GM12878 (cell line): Measurements from ENCODE around the gene UXS1. TPM values are rescaled to one million over a fixed set of nuclear protein-coding genes. Genes with fewer than 3 reads are reported as not detected.

Source experiments
- BHLHE40 ChIP-seq, 2 experiments: fragments of 450-650 bp in 1 of 2; IDR thresholded peaks; 2 replicates each; pipeline ENCODE4 v1.6.1; 2011 to 2017; ENCODE audit warnings: low read depth in 2 of 2, borderline replicate concordance in 1 of 2, improper control_type of control experiment in 1 of 2, low read length in 1 of 2, mild to moderate bottlenecking in 1 of 2
- BMI1 ChIP-seq: fragments of 450-650 bp; IDR thresholded peaks from 2 replicates; pipeline ENCODE4 v1.6.1; 2016; ENCODE audit warnings: mild to moderate bottlenecking, moderate library complexity, borderline replicate concordance
- DPF2 ChIP-seq: fragments of 450-650 bp; IDR thresholded peaks from 2 replicates; pipeline ENCODE4 v1.6.1; 2017; ENCODE audit warnings: mild to moderate bottlenecking
- EP300 ChIP-seq, 2 experiments: fragments of 150-350 bp in 1 of 2; IDR thresholded peaks; 2 replicates each; pipeline ENCODE4 v1.6.1; 2011 to 2012; ENCODE audit warnings: low read depth in 2 of 2, low read length in 2 of 2, borderline replicate concordance in 1 of 2, improper control_type of control experiment in 1 of 2, inconsistent platforms in 1 of 2; ENCODE audit not compliant: control insufficient read depth in 1 of 2
- HDGF ChIP-seq: fragments of 450-650 bp; IDR thresholded peaks from 2 replicates; pipeline ENCODE4 v1.6.1; 2016; ENCODE audit warnings: antibody characterized with exemption
- KDM1A ChIP-seq: fragments of 200-600 bp; sonication (generic); IDR thresholded peaks from 2 replicates; pipeline ENCODE4 v1.6.1; 2016; ENCODE audit warnings: borderline replicate concordance
- NR2C1 ChIP-seq: fragments of 450-650 bp; IDR thresholded peaks from 2 replicates; pipeline ENCODE4 v1.6.1; 2017; ENCODE audit warnings: antibody characterized with exemption, mild to moderate bottlenecking, moderate library complexity
- RCOR1 ChIP-seq: conservative IDR thresholded peaks from 2 replicates; pipeline ENCODE4 v1.6.1; 2012; ENCODE audit warnings: low read depth, low read length, improper control_type of control experiment
- SIX5 ChIP-seq: IDR thresholded peaks from 2 replicates; pipeline ENCODE4 v1.6.1; 2011; ENCODE audit warnings: mild to moderate bottlenecking, low read depth, low read length, moderate library complexity; ENCODE audit not compliant: severe bottlenecking
- SMAD5 ChIP-seq: IDR thresholded peaks from 2 replicates; pipeline ENCODE4 v1.6.1; 2016; ENCODE audit warnings: antibody characterized with exemption, low read depth
- SRF ChIP-seq, 2 experiments: IDR thresholded peaks; 2 replicates each; pipeline ENCODE4 v1.6.1; 2011; ENCODE audit warnings: low read depth in 2 of 2, low read length in 2 of 2, mild to moderate bottlenecking in 1 of 2, moderate library complexity in 1 of 2
- TBL1XR1 ChIP-seq: IDR thresholded peaks from 2 replicates; pipeline ENCODE4 v1.6.1; 2012; ENCODE audit warnings: low read depth, low read length, improper control_type of control experiment
- ZBED1 ChIP-seq: IDR thresholded peaks from 2 replicates; pipeline ENCODE4 v1.6.1; 2016; ENCODE audit warnings: borderline replicate concordance
- ZNF274 ChIP-seq: IDR thresholded peaks from one replicate; pipeline ENCODE4 v1.8.0; 2011; ENCODE audit not compliant: insufficient read length, insufficient read depth
- polyA plus RNA-seq, 11 experiments: library from polyadenylated mRNA; depleted of rRNA in 4 of 11; unstranded in 6 of 11; stranded (reverse) in 5 of 11; fragments of >200 nt; fragmentation: Nextera tagmentation in 4 of 11; fragmentation: Illumina TruSeq in 1 of 11; extraction: Ambion mirVana in 4 of 11; extraction: Trizol in 1 of 11; gene quantifications; 1 replicate in 1 of 11; 2 replicates in 10 of 11; pipeline versions ENCODE4 v1.2.1 to v1.2.3, GENCODE V29; 2011 to 2016; ENCODE audit warnings: inconsistent platforms in 2 of 11, missing spikeins in 2 of 11, low read depth in 1 of 11
- total RNA-seq, 4 experiments: library from RNA; depleted of rRNA in 3 of 4; stranded (reverse); fragments of >200 nt in 3 of 4; fragmentation: Illumina TruSeq in 1 of 4; extraction: Trizol in 1 of 4; gene quantifications; 2 replicates each; pipeline versions ENCODE4 v1.2.1 to v1.2.3, GENCODE V29; 2013 to 2021
- TF ChIP-seq, protein P1 (sequence below): IDR thresholded peaks from 2 replicates; pipeline ENCODE4 v1.6.1; 2012; ENCODE audit warnings: mild to moderate bottlenecking, low read depth, low read length
- TF ChIP-seq, protein P2 (sequence below): fragments of 450-650 bp; IDR thresholded peaks from 2 replicates; pipeline ENCODE4 v1.6.1; 2016; ENCODE audit warnings: mild to moderate bottlenecking
- TF ChIP-seq, protein P3 (sequence below): fragments of 450-650 bp; IDR thresholded peaks from 2 replicates; pipeline ENCODE4 v1.6.1; 2016; ENCODE audit warnings: mild to moderate bottlenecking, moderate library complexity, borderline replicate concordance
- TF ChIP-seq, protein P4 (sequence below): fragments of 450-650 bp; IDR thresholded peaks from 2 replicates; pipeline ENCODE4 v1.6.1; 2017; ENCODE audit warnings: mild to moderate bottlenecking

The UXS1 gene
- total and polyA plus RNA-seq, 10 of the 15 experiments (the other 5 are each of a cell fraction or from before 2014, with no cell fraction given): 6.0 to 25.4 (median 24.0) TPM

DNA sequence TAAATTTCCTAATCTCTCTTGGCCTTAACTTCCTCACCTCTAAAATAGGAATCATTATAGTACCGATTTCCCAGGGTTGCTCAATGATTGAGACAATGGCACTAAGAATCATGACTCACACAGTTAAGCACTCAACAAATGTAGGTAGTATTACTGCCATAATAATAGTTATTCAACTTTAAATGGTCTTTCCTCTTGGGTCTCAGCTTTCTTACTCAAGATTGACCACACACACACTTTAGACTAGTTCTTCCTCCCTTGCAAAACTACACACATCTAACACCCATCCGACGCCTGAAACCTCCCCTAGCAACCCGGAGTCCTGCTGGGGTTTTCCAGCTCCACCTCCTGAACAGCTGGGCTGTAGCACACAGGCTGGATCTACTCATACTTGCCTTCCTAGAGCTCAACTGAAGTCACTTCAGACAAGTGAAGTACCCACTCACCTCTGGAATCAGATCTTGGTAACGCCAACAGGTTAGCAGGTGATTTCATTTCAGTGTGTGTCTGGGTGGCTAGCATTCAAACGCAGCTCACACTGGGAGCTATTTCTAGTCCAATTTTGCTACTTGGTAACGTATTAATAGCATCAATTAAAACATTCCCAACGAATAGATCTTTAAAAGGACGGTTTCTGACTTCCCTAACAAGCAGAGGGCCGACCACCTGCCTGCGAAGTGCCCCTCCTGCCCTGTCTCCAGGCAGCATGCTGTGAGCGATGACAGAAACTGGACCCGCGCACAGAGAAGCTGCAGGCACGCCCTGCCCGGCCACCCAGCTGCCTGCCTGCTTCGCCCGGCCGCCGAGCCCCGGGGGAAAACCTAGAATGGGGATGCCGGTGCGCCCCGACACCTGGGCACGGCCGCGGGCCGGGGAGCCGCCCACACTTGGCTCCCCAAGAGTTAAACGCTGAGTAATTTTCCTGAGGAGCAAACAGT is 1.1 kb downstream of the UXS1 start (continued):
- TF ChIP-seq, protein P1, sequence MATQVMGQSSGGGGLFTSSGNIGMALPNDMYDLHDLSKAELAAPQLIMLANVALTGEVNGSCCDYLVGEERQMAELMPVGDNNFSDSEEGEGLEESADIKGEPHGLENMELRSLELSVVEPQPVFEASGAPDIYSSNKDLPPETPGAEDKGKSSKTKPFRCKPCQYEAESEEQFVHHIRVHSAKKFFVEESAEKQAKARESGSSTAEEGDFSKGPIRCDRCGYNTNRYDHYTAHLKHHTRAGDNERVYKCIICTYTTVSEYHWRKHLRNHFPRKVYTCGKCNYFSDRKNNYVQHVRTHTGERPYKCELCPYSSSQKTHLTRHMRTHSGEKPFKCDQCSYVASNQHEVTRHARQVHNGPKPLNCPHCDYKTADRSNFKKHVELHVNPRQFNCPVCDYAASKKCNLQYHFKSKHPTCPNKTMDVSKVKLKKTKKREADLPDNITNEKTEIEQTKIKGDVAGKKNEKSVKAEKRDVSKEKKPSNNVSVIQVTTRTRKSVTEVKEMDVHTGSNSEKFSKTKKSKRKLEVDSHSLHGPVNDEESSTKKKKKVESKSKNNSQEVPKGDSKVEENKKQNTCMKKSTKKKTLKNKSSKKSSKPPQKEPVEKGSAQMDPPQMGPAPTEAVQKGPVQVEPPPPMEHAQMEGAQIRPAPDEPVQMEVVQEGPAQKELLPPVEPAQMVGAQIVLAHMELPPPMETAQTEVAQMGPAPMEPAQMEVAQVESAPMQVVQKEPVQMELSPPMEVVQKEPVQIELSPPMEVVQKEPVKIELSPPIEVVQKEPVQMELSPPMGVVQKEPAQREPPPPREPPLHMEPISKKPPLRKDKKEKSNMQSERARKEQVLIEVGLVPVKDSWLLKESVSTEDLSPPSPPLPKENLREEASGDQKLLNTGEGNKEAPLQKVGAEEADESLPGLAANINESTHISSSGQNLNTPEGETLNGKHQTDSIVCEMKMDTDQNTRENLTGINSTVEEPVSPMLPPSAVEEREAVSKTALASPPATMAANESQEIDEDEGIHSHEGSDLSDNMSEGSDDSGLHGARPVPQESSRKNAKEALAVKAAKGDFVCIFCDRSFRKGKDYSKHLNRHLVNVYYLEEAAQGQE: no peak
- TF ChIP-seq ZBED1 (no peak), NR2C1 (no peak), ZNF274 (no peak), SRF (IDR thresholded peaks at IDR 0.05; ENCODE audit: low read depth in 2 of 2, low read length in 2 of 2) (no peak), SIX5 (no peak), EP300 (IDR thresholded peaks at IDR 0.05; ENCODE audit: borderline replicate concordance in 1 of 2, control insufficient read depth in 1 of 2, low read depth in 2 of 2, low read length in 2 of 2) (no peak), HDGF (no peak), KDM1A (no peak), BHLHE40 (IDR thresholded peaks at IDR 0.05; ENCODE audit: borderline replicate concordance in 1 of 2, low read depth in 2 of 2, low read length in 1 of 2) (no peak), BMI1 (0 out of 2 replicates have a peak, but pooled peaks have one; percentile 24), DPF2 (no peak), SMAD5 (no peak), RCOR1 (no peak), TBL1XR1 (no peak)
- TF ChIP-seq, protein P2, sequence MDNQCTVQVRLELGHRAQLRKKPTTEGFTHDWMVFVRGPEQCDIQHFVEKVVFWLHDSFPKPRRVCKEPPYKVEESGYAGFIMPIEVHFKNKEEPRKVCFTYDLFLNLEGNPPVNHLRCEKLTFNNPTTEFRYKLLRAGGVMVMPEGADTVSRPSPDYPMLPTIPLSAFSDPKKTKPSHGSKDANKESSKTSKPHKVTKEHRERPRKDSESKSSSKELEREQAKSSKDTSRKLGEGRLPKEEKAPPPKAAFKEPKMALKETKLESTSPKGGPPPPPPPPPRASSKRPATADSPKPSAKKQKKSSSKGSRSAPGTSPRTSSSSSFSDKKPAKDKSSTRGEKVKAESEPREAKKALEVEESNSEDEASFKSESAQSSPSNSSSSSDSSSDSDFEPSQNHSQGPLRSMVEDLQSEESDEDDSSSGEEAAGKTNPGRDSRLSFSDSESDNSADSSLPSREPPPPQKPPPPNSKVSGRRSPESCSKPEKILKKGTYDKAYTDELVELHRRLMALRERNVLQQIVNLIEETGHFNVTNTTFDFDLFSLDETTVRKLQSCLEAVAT: no peak
- TF ChIP-seq, protein P3, sequence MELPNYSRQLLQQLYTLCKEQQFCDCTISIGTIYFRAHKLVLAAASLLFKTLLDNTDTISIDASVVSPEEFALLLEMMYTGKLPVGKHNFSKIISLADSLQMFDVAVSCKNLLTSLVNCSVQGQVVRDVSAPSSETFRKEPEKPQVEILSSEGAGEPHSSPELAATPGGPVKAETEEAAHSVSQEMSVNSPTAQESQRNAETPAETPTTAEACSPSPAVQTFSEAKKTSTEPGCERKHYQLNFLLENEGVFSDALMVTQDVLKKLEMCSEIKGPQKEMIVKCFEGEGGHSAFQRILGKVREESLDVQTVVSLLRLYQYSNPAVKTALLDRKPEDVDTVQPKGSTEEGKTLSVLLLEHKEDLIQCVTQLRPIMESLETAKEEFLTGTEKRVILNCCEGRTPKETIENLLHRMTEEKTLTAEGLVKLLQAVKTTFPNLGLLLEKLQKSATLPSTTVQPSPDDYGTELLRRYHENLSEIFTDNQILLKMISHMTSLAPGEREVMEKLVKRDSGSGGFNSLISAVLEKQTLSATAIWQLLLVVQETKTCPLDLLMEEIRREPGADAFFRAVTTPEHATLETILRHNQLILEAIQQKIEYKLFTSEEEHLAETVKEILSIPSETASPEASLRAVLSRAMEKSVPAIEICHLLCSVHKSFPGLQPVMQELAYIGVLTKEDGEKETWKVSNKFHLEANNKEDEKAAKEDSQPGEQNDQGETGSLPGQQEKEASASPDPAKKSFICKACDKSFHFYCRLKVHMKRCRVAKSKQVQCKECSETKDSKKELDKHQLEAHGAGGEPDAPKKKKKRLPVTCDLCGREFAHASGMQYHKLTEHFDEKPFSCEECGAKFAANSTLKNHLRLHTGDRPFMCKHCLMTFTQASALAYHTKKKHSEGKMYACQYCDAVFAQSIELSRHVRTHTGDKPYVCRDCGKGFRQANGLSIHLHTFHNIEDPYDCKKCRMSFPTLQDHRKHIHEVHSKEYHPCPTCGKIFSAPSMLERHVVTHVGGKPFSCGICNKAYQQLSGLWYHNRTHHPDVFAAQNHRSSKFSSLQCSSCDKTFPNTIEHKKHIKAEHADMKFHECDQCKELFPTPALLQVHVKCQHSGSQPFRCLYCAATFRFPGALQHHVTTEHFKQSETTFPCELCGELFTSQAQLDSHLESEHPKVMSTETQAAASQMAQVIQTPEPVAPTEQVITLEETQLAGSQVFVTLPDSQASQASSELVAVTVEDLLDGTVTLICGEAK: no peak
- TF ChIP-seq, protein P4, sequence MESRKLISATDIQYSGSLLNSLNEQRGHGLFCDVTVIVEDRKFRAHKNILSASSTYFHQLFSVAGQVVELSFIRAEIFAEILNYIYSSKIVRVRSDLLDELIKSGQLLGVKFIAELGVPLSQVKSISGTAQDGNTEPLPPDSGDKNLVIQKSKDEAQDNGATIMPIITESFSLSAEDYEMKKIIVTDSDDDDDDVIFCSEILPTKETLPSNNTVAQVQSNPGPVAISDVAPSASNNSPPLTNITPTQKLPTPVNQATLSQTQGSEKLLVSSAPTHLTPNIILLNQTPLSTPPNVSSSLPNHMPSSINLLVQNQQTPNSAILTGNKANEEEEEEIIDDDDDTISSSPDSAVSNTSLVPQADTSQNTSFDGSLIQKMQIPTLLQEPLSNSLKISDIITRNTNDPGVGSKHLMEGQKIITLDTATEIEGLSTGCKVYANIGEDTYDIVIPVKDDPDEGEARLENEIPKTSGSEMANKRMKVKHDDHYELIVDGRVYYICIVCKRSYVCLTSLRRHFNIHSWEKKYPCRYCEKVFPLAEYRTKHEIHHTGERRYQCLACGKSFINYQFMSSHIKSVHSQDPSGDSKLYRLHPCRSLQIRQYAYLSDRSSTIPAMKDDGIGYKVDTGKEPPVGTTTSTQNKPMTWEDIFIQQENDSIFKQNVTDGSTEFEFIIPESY: no peak
